Heart left ventricle (tissue), 13 donors: ENCODE results near the gene C9orf152.

Experiments
- CTCF ChIP-seq, 12 donors: fragments of 200-600 bp; sonication (generic) in 4 of 12; IDR thresholded peaks; one replicate each; pipeline versions ENCODE4 v1.5.0 to v1.8.0; 2018 to 2022; ENCODE audit warnings: antibody characterized with exemption in 12 of 12, mild to moderate bottlenecking in 5 of 12
- POLR2A ChIP-seq, 2 donors: fragments of 450-650 bp; IDR thresholded peaks; one replicate each; pipeline ENCODE4 v1.6.1; 2017; ENCODE audit warnings: antibody characterized with exemption in 2 of 2, mild to moderate bottlenecking in 2 of 2, moderate library complexity in 2 of 2
- donor health status: ischemic (EF 13 %, LVEDD 7.1; RV severe dilation, severe dysfunction).
- donor health status: DM: no; HTN: yes; CAD: no.
- donor health status: DM: no; HTN: no; CAD: no.
- donor health status: ischemic (EF 25% LVEDD 6.9; RV normal size, moderate dysfunction).
- donor health status: ischemic (EF 25% LVEDD 5.7; RV mildly dilated, moderate dysfunction).
- donor health status: ischemic (EF 35%, LVEDD 5.7; RV mildly dilated, moderate dysfunction).
- donor health status: nonischemic (EF 11% LVEDD 7.7; RV severe dilation, severe dysfunction).
- donor health status: DM: yes; HTN: yes; CAD: no.
- donor health status: PGD.
- donor health status: ischemic (EF 29% LVEDD 5.4; RV normal size, mild dysfunction).
- donor health status: nonischemic (EF 23%, LVEDD 6.1; RV moderate dilation, normal function).

- TF ChIP-seq CTCF (IDR thresholded peaks at IDR 0.05) (no peak), POLR2A (IDR thresholded peaks at IDR 0.05) (no peak)
Observed at GRCh38 chr9:110248361-110248760, 40.4 kb upstream of the C9orf152 start.
